H54 (cell line): Measurements from ENCODE around the gene CNOT6.

ENCODE experiments used
- DNase-seq: peaks from one replicate; pipeline ENCODE4 v3.0.0; 2011; ENCODE audit warnings: low spot score, mixed read lengths; ENCODE audit not compliant: insufficient read length
- FAIRE-seq: peaks from 3 replicates; lab custom pipeline; 2011; peaks lifted over from hg19 to GRCh38; lab: Jason Lieb, UNC
- POLR2A ChIP-seq: IDR thresholded peaks from 2 replicates; pipeline ENCODE4 v1.6.1; 2011; ENCODE audit warnings: low read depth, mild to moderate bottlenecking, low read length

Gene CNOT6

DNA sequence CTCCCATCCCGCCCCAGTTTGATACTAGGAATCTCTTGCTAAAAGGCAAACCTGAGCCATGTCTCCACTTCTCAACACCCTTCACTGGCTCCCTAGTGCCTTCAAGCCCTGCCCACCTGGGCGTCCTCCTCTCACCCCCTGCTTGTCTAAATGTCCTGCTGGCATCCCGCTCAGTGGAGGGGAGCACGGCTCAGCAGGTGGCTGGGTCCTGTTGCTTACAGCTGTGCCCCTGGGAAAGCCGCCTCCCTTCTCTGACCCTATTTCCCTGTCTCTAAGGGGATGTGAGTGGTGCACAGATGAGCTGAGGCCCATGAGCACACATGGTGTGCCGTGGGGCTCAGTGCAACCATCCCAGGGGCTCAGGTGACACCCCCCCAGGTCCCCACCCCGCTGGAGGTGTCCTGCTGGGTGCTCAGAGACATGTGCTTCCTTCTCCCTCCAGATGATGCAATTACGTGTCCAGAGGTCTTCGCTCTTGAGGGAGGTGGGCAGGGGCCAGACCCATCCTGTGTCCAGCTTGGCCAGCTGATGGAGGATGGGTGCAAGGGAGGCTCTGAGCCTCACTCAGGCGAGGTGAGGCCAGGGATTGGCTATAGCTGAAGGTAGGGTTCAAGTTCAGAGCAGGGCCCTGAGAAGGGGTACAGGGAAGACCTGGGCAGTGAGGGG lies 131.1 kb downstream of the CNOT6 start:
- DNase-seq (no peak), FAIRE-seq (no peak)
- no peak for TF ChIP-seq POLR2A

DNA sequence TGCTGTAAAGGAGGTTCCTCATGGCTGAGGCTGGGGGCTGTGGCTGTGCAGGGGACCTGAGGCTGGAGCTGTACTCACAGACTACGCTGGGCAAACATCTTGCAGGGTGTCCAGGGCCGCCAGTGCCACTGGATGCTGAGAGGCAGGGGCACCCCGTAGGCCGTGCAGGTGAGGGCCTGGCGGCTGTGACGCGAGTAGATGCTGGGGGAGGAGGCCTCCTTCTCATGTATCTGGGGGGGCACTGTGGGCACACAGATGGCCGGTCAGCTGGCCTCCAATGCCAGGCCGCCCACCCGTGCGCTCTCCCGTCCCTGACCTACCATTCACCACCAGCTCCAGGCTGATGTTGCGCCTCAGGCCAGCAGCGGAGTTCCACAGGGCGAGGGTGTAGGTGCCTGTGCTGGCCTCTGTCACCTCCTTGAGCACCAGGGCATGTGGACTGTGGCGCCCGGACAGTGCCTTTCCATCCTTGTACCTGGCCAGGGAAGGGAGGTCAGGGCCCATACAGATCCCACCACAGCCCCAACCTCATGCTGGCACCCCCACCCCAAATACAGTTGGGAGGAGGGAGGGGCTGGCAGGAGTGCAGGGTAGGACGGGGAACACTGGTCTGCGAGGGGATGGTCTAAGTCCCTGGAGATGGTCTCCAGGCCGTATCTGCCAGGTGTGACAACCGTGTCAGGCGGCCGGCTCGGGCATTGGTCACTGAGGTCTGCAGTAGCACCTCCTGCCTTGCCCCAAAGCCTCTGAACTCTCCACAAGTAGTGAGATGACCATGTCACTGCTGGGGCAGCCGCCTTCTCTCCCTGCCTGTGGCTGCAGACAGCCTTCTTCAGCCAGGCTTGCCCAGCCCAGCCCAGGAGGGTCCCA lies 131.8 kb downstream of the CNOT6 start:
- TF ChIP-seq POLR2A, result no peak
- DNase-seq, result no peak
- FAIRE-seq, result no peak

DNA sequence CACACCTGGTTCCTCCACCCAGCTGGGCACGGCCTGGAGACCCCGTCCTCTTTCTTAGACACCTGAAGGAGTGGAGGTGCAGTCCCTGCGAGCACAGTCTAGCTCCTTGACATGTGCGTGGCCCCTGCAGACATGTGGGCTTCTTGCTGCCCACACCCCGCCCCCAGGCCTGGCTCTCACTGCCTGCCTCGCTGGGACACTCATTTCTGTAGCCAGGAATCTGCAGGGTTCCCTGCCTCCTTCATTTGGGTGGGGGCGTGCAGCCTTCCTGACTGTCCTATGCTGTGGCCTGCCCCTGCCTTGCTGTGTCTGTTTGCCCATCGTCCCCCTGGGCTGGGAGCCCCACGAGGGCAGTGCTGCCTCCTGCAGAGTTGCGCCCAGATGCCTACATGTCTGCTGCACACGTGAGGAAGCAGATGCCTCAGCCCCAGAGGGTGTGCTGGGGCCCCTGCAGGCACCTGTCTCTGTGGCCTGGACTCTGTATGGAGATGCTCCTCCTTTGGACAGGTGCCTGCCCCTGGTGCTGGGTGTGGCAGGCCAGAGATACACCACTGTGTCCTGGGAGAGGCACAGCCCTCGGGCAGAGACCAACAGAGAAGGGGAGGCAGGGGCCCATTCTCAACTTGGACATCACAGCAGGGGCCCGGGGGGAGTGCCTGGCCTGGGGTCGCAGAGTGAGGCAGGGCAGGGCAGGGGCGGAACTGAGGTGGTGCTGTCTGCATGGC lies 132.6 kb downstream of the CNOT6 start:
- FAIRE-seq (no peak), DNase-seq (no peak)

DNA sequence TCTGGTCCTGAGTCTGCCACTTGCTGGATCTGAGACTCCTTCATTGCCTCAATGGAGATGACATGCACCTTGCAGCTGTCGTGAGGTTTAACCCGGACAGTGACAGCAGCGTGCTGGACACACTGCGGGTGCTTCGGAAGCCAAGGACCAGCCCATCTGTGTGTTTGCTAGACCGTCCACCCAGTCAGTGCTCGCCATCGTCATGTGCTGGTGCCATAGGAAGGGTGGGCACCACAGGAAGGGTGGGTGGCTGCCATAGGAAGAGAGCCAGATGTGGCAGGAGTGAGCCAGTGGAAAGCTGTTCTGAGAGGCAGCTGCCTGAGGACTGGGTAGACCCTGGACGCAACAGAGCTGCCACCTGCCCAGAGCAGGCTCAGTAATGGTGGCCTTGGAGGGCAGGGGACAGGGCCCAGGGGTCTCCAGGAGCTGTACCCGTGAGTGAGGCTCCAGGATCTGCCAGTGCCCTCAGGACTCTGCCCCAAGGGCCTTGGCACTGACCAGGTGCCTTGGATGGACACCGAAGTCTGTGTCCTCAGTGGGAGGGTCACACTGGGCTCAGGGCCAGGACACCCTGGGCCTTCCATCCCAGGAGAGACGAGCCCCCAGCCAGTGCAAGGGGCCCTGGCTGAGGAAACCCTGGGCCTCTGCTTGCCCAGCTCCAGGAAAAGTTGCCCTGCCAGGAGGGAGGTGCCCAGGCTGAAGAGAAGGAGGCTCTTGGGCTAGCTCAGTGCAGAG lies 133.4 kb downstream of the CNOT6 start:
- no peak for FAIRE-seq
- DNase-seq, result no peak
- no peak for TF ChIP-seq POLR2A

More for the DNA sequence above, 132.6 kb downstream of the CNOT6 start:
- no peak for TF ChIP-seq POLR2A
